HEK293 (cell line): ENCODE results near the gene C1orf21.

Source experiments
- ZNF302 ChIP-seq: fragments of 450-650 bp; formaldehyde crosslinking; IDR thresholded peaks from 2 replicates; pipeline ENCODE4 v1.5.1; 2016; ENCODE audit warnings: missing biosample characterization, missing genetic modification characterization, low read depth
- TF ChIP-seq, protein P1 (sequence below): fragments of 450-650 bp; formaldehyde crosslinking; IDR thresholded peaks from 2 replicates; pipeline ENCODE4 v1.5.1; 2016; ENCODE audit warnings: missing biosample characterization, missing genetic modification characterization

DNA sequence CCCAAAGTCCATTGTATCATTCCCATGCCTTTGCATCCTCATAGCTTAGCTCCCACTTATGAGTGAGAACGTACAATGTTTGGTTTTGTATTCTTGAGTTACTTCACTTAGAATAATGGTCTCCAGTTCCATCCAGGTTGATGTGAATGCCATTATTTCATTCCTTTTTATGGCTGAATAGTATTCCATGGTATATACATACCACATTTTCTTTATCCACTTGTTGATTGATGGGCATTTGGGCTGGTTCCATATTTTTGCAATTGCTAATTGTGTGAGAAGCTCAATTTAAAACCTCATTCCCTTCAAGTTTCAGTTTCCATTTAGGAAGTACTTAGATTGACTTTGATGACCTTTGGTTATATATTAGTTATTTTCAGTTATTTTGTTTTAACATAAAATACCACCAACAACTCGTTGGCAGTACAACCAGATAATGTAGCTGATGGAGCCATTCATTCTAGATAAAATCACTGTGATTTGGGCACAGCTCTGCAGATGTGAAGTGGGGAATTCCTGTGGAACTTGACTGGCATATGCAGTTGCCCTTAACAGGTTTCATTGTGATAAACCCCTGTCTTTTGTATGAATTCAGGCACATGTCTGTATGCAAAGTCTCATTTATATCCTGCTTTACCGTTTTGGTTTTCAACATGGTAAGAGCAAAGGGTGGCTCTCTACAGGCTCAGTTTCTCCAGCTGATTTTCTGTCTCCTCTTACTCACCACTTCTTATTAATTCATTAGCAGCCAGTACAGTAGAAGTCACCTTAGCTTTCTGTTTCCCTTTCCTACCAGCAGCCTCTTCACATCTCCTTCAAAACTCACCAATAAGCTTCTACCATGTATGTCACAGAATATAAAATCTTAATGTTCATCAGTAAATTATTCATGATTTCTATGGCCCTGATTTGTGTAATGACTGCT, 170.9 kb downstream of the C1orf21 start:
- no peak for TF ChIP-seq ZNF302 (tag by site-specific recombination)
- TF ChIP-seq, protein P1, sequence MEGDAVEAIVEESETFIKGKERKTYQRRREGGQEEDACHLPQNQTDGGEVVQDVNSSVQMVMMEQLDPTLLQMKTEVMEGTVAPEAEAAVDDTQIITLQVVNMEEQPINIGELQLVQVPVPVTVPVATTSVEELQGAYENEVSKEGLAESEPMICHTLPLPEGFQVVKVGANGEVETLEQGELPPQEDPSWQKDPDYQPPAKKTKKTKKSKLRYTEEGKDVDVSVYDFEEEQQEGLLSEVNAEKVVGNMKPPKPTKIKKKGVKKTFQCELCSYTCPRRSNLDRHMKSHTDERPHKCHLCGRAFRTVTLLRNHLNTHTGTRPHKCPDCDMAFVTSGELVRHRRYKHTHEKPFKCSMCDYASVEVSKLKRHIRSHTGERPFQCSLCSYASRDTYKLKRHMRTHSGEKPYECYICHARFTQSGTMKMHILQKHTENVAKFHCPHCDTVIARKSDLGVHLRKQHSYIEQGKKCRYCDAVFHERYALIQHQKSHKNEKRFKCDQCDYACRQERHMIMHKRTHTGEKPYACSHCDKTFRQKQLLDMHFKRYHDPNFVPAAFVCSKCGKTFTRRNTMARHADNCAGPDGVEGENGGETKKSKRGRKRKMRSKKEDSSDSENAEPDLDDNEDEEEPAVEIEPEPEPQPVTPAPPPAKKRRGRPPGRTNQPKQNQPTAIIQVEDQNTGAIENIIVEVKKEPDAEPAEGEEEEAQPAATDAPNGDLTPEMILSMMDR (tag by site-specific recombination): no peak
